GM13977 (cell line): Measurements from ENCODE around the gene AGBL1.

Source experiments
- DNase-seq: peaks from one replicate; pipeline ENCODE4 v3.0.0; 2012; ENCODE audit warnings: low spot score
- CTCF ChIP-seq: IDR thresholded peaks from 2 replicates; pipeline ENCODE4 v1.5.1; 2012; ENCODE audit warnings: mild to moderate bottlenecking, control low read depth; ENCODE audit not compliant: insufficient read depth; ENCODE audit errors: extremely low read depth, missing control alignments
- in situ Hi-C: fragments of 300-500 bp; cut with MboI; formaldehyde crosslinking; loops from one replicate; pipeline ENCODE4 v1.12.0; 2022; ENCODE audit warnings: low sequenced_read_pairs, low pct_unique_long_range_greater_than_20kb, mixed read lengths, inconsistent platforms; ENCODE audit not compliant: unreplicated experiment

Gene AGBL1

GRCh38 chr15:86700864-86701610 lies 621.4 kb downstream of the AGBL1 start:
- no peak for DNase-seq
- TF ChIP-seq CTCF: no peak
- in situ Hi-C loops: no loop called here

- DNase-seq: no peak
- in situ Hi-C loops: no loop called here
- TF ChIP-seq CTCF: no peak
Measured at GRCh38 chr15:86701611-86701963, 621.9 kb downstream of the AGBL1 start.

GRCh38 chr15:86706813-86707212 lies 627.1 kb downstream of the AGBL1 start:
- no peak for DNase-seq
- in situ Hi-C loops: no loop called here
- no peak for TF ChIP-seq CTCF

GRCh38 chr15:86711476-86711875 lies 631.8 kb downstream of the AGBL1 start:
- TF ChIP-seq CTCF: no peak
- in situ Hi-C loops: no loop called here
- DNase-seq: no peak

- in situ Hi-C loops: no loop called here
- TF ChIP-seq CTCF: no peak
- DNase-seq: no peak
Measured at GRCh38 chr15:86714241-86714640, 634.6 kb downstream of the AGBL1 start.

GRCh38 chr15:86725628-86726027 lies 646.0 kb downstream of the AGBL1 start:
- TF ChIP-seq CTCF: no peak
- in situ Hi-C loops: no loop called here
- no peak for DNase-seq
